Spleen (tissue), 7 donors: ENCODE results near the gene LRRC42.

ENCODE experiments used
- POLR2A ChIP-seq, 3 donors: fragments of 450-650 bp; IDR thresholded peaks; one replicate each; pipeline ENCODE4 v1.5.1; 2017; ENCODE audit warnings: antibody characterized with exemption in 3 of 3, mild to moderate bottlenecking in 1 of 3
- TF ChIP-seq, protein P1 (sequence below), 11 experiments: fragments of 200-600 bp in 7 of 11; fragments of 450-650 bp in 4 of 11; sonication (generic) in 4 of 11; IDR thresholded peaks in 8 of 11; conservative IDR thresholded peaks in 3 of 11; 1 replicate in 7 of 11; 2 replicates in 4 of 11; pipeline versions ENCODE4 v1.4.0 to v1.8.0; 2016 to 2021; ENCODE audit warnings: antibody characterized with exemption in 11 of 11, inconsistent platforms in 4 of 11, mild to moderate bottlenecking in 1 of 11
- donor health status: DM: no; HTN: no; CAD: no; lungs with moderate emphysema.
- donor health status: DM: no; HTN: no; CAD: no.
- donor health status: DM: no; HTN: no; CAD: no.

DNA sequence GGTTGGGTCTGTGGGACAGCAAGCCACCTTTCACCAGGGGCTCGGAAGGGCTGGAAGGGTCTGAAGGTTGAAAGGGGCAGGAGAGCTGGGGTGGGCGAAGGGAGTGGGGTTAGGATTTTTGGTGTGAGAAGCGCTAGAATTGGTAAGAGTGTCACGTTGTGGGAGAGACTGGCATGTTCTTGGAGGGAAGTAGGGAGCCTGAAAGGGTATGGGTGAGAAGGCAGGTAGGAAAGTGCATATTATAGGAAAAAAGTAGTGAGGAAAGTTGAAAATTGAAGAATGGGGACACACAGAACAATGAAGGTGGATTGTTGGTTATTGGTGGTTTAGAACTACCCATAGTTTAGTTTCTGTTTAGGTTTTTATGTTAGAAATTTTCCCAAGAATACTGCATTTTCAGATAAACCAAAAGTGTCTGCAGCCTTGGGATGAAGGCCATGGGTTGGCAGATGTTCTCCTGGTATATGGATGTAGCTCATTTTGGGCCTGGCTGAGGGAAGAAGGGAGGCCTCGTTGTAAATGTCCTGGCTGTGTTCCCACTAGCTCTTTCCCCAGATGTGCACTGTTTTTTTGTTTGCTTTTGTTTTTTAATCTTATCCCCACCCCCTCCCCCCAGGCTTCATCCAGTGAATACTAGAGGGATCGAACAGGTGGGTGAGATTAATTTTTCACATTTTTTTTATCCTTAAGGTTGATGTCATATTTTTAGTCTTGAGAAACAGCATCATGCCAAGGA lies 1.2 kb downstream of the LRRC42 start:
- TF ChIP-seq, protein P1, sequence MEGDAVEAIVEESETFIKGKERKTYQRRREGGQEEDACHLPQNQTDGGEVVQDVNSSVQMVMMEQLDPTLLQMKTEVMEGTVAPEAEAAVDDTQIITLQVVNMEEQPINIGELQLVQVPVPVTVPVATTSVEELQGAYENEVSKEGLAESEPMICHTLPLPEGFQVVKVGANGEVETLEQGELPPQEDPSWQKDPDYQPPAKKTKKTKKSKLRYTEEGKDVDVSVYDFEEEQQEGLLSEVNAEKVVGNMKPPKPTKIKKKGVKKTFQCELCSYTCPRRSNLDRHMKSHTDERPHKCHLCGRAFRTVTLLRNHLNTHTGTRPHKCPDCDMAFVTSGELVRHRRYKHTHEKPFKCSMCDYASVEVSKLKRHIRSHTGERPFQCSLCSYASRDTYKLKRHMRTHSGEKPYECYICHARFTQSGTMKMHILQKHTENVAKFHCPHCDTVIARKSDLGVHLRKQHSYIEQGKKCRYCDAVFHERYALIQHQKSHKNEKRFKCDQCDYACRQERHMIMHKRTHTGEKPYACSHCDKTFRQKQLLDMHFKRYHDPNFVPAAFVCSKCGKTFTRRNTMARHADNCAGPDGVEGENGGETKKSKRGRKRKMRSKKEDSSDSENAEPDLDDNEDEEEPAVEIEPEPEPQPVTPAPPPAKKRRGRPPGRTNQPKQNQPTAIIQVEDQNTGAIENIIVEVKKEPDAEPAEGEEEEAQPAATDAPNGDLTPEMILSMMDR (IDR thresholded peaks at IDR 0.05 in 8 of 11, conservative IDR thresholded peaks at IDR 0.05 in 3 of 11), result no peak
- no peak for TF ChIP-seq POLR2A (IDR thresholded peaks at IDR 0.05)
